OCI-LY1 (cell line): ENCODE data around the gene OLFM3.

Experiments
- EZH2 ChIP-seq: fragments of 200-600 bp; sonication (generic), shearing (Covaris generic); IDR thresholded peaks from 2 replicates; pipeline ENCODE4 v1.8.0; 2017; ENCODE audit warnings: borderline replicate concordance, mixed run types, mild to moderate bottlenecking, antibody characterized with exemption, low read length, moderate library complexity, mixed read lengths
- TF ChIP-seq, protein P1 (sequence below): fragments of 200-600 bp; sonication (generic), shearing (Covaris generic); IDR thresholded peaks from 2 replicates; pipeline ENCODE4 v1.5.1; 2017; ENCODE audit warnings: mild to moderate bottlenecking, antibody characterized with exemption, low read length, moderate library complexity, mixed read lengths

DNA sequence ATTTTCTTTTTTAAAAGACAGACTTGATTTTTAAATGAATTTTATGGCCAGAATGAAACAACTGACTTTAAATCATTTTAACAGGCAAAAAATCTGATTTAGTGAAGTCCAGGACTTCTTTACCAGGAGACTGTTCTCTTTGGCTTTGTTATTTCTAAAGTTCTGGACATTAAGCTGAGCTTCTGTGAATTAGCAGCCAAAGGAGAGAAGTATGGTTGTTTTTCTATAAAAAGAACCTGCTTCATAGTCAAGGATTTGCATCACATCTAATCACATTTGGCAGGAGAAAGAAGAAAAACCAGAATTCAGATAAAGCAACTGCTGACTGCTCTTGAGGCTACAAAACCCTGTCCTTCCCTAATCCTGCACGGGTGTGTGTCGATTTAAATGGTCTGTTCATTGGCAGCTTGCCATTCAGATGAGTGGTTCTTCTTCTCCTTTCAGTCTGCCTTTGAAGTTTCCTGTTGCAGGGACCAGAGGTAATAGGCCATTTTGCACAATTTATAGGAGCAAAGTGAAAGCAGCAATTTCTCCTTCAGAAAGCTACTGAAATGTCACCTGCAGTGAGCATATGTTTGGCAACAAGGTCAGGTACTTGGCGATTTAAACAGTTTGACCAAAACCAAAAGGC is 215.4 kb downstream of the OLFM3 start:
- TF ChIP-seq, protein P1, sequence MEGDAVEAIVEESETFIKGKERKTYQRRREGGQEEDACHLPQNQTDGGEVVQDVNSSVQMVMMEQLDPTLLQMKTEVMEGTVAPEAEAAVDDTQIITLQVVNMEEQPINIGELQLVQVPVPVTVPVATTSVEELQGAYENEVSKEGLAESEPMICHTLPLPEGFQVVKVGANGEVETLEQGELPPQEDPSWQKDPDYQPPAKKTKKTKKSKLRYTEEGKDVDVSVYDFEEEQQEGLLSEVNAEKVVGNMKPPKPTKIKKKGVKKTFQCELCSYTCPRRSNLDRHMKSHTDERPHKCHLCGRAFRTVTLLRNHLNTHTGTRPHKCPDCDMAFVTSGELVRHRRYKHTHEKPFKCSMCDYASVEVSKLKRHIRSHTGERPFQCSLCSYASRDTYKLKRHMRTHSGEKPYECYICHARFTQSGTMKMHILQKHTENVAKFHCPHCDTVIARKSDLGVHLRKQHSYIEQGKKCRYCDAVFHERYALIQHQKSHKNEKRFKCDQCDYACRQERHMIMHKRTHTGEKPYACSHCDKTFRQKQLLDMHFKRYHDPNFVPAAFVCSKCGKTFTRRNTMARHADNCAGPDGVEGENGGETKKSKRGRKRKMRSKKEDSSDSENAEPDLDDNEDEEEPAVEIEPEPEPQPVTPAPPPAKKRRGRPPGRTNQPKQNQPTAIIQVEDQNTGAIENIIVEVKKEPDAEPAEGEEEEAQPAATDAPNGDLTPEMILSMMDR: no peak
- TF ChIP-seq EZH2: no peak
